GM21723 (cell line): ENCODE data around the gene PPA2.

Source experiments
- ATAC-seq: cut with Tn5 transposase; IDR thresholded peaks from one replicate; pipeline ENCODE4 v1.9.1; 2021; ENCODE audit warnings: mild to moderate bottlenecking, moderate library complexity; ENCODE audit not compliant: unreplicated experiment

PPA2 gene

DNA sequence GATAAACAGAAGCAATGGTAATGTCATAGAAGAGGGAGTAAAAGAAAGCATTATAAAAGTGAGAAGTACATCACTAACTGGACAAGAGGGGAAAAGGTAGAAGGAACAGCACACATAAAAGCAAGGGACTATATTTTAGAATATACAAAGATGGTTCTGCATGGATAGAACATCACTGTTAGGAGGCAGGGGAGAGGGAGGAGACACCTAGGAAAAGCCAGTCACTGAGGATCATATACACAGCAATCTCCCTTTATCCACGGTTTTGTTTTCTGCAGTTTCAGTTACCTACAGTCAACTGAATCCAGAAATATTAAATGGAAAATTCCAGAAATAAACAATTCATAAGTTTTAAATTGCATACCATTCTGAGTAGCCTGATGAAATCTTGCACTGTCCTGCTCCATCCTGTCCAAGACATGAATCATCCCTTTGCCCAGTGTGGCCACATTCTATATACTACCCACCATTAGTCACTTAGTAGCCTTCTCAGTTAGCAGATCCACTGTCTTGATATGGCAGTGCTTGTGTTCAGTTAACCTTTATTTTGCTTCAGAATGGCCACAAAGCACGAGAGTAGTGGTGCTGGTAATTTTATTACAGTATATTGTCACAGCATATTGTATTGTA is 74.2 kb downstream of the PPA2 start:
- ATAC-seq, result no peak

GRCh38 chr4:105392858-105393257 is 81.0 kb downstream of the PPA2 start:
- ATAC-seq, result no peak

DNA sequence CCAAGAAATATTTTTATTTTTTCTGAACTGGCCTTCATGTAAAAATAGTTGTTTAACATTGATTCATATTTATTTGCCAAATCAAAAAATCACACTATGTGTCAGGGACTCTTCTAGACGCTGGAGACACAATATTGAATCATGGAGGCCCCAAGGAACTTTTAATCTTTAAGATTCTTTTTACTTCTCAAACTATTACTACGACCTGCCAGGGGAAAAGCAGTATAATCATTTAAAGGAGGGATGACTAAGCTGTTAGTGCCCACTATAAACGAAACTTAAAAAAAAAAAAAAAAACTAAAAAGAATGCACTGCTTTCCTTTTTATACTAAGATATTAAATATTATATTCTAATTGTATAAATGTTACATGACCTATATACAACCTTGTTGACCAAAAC is 84.7 kb downstream of the PPA2 start:
- no peak for ATAC-seq

DNA sequence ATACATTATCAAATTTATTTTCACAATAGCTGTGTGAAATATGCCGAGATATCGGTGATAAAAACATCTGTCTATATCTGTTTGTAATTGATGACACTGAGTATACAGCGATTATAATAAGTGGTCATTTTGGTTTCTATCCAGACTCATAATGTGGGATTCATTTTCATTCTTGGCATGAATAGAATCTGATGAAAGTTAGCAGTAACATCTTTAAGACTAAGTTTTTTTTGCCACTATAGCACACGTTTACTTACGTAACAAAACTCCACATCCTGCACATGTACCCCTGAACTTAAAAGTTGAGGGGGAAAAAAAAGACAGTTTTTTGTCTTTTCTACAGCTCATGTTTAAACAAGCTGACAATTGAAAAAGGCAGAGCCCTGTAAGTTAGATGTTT is 86.4 kb downstream of the PPA2 start:
- ATAC-seq, result no peak

GRCh38 chr4:105386012-105386411 is 87.8 kb downstream of the PPA2 start:
- no peak for ATAC-seq

DNA sequence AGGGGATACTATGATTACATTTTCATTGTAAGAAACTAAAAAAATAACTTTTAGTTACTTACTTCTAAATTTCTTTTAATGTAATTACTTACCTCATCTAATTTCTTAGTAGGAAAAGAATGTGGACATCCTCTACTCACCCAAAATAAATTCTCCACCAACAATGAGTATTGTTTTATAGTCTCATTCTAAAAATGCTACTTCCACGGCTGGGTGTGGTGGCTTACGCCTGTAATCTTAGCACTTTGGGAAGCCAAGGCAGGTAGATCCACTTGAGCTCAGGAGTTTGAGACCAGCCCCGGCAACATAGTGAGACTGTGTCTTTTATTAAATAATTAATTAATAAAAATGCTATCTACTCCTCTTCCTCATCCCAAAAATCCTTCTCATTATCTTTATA is 99.8 kb downstream of the PPA2 start:
- no peak for ATAC-seq

DNA sequence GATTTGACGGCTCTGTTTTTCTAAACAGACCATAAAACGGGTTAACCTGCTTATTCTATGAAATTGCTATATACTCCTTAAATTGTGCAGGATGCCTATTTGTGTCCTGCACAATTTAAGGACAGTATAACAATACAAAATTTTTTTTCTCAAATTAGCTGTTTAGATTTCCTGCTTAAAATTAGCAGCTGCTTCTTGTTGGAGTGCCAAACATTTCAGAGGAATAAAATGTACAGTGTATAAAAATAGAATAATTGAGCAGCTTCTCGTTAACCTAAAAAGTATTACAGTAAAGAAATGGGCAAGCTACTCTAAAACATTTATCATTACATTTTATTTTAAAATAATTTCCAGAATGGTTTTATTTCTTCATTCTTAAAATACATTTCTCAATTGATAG is 100.5 kb downstream of the PPA2 start:
- no peak for ATAC-seq

- no peak for ATAC-seq
Observed at GRCh38 chr4:105369988-105370387, 103.9 kb downstream of the PPA2 start.

DNA sequence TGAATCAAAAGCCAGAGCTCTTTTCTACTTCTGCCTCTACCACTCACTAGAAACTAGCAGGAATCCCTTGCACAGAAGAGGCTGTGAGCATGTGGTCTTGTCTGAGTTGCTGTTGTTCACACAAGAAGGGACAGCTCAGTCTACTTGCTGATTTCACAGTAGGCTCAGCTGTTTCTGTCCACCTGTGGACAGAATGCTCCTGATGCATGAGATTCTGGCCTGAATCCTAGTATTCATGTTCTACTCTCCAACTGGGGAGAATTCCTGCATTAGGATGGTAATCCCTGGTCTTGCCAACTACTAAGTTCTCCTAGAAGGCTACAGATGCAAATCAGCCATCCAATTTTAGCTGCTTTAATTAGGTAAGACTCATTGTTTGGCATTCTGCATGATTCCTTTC is 112.8 kb downstream of the PPA2 start:
- ATAC-seq, result no peak

DNA sequence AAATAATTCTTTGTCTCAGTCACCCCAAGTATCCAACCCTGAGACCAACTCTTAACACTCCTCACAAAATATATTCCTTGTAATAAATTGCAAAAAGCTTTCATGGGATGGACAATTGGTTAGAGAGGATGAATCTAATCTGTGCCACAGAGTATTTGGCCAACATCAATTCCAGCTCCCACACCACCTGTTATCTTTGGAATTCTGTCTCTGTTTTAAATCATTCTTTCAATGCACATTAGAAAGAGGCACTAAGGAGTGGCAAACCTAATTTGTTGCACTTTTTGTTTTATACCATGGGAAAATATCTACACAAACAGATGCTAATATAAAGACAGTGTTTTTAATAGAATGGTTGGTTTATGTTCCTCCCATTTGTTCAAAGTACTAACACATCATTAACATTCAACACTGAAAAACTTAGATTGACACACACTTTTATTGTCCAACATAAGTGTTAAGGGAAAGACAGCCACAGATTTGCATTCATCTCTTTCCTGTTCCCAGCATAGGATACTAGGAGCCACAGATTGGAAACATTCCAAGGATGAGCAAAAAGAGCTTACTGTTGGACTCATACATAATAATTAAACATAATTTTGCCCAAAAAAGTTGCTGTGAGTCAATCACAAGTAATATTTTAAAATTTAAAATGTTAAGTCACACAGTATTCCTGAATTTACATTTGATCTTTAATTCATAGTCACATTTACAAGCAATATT is 116.4 kb downstream of the PPA2 start:
- no peak for ATAC-seq

- no peak for ATAC-seq
Observed at GRCh38 chr4:105356194-105356593, 117.7 kb downstream of the PPA2 start.

- peak; percentile 79 for ATAC-seq
Observed at GRCh38 chr4:105352826-105353225, 121.0 kb downstream of the PPA2 start.

GRCh38 chr4:105351861-105352260 is 122.0 kb downstream of the PPA2 start:
- ATAC-seq, result no peak

- no peak for ATAC-seq
Observed at GRCh38 chr4:105350859-105351490, 122.9 kb downstream of the PPA2 start.

GRCh38 chr4:105348719-105349118 is 125.1 kb downstream of the PPA2 start:
- ATAC-seq, result no peak

GRCh38 chr4:105346869-105347268 is 127.0 kb downstream of the PPA2 start:
- ATAC-seq, result no peak

DNA sequence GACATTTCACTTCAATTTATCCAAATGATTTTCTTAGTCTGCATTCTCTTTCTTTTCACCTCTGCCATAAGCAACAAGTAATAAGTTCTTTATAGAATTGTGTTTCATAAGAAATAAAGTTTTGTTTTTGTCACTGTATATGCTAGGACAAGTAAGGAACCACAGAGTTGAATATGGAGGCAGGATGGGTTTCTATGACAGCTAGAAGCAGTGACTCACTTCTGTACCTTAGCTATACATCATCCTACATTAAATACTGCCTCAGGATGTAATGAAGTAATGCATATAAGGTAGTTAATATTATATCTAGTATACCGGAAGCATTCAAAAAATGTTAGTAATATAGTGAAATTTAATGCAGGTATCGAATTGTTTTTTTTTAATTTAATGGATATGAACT is 128.0 kb downstream of the PPA2 start:
- ATAC-seq, result no peak

- no peak for ATAC-seq
Observed at GRCh38 chr4:105345358-105345757, 128.5 kb downstream of the PPA2 start.

DNA sequence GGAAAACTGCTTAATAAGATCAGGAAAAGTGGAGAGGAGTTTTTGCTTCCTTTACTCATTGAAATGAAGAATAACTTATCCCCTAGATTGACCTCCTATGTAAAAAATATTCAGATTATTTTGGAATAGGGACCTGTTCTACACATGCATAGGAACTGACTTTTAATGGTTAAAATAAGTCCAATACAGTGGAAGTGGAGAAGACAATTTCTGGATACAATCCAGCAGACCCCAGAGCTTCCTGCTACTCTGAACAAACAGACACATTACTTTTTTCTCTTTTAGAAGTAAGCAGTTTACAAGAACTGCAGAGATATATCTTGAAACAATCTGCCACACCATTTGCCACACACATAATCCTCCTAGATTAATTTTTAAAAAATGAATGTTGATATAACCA is 129.7 kb downstream of the PPA2 start:
- no peak for ATAC-seq

DNA sequence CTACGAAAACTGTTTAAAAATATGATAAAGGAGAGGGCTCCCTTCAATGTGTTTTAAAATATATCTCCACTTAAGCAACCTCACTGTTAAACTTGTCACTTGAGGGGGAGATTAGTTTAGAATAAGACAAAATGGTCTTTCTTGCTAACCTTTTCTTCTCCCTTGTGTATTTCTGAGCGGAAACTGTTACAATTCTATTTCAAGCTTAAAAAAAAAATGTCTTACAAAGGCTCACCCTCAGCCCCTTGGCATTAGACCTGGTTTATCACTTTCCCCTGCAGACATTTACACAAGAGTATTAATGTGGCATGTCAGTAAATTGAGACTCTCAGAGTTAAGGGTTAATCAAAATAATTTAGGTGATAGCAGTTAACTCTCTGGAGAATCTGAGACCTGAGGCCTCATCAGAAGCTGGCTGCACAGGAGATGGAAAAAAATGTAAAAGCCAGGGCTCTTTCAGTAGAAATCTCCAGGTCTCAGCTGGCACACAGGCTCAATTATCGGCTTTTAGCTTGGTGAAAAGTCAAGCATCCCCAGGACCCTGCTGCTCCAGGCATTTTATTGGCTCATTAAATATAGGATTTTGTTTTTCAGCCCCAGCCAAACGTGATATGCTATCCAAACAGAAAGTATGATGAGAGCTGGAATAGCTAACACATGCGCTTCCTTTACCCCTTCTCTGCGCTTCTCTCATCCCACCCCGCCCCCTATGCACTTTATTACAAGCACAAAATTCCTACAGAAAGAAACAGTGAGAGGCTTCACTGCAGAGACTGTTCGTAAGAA is 130.5 kb downstream of the PPA2 start:
- ATAC-seq, result no peak

GRCh38 chr4:105329081-105329480 is 144.8 kb downstream of the PPA2 start:
- no peak for ATAC-seq

- no peak for ATAC-seq
Observed at GRCh38 chr4:105327956-105328355, 145.9 kb downstream of the PPA2 start.
